HCT116 (cell line): ENCODE data around the gene VANGL2. TPM values are rescaled to one million over a fixed set of nuclear protein-coding genes. Genes with fewer than 3 reads are reported as not detected.

Source experiments
- ATAC-seq: fragments of 200-7000 bp; cut with Tn5 transposase; 2 replicates; pipeline ENCODE4 v1.9.1; 2020; ENCODE audit warnings: mild to moderate bottlenecking, moderate library complexity
- BruUV-seq: library from RNA; stranded (reverse); fragments of 400-500 nt; replicated peaks from 2 replicates; lab custom pipeline; 2021; lab: Mats Ljungman, UMichigan
- CTCF ChIA-PET: fragments of 300-600 bp; sonication (Branson Sonifier 250); formaldehyde crosslinking; loops from one replicate; lab custom pipeline; 2021; ENCODE audit warnings: antibody characterized with exemption; lab: Charles Lee
- POLR2A ChIA-PET: fragments of 300-600, 350-600 bp; sonication (Branson Sonifier 250); formaldehyde crosslinking; loops from one replicate; lab custom pipeline; 2021; ENCODE audit warnings: antibody characterized with exemption; lab: Charles Lee
- RAD21 ChIA-PET, 2 experiments: fragments of 300-600 bp; sonication (Branson Sonifier 250); formaldehyde crosslinking; loops; one replicate each; lab custom pipeline; 2023; ENCODE audit warnings: low total read pairs in 2 of 2; ENCODE audit not compliant: uncharacterized antibody in 2 of 2, unreplicated experiment in 2 of 2, low non-redundant PET in 1 of 2; lab: Charles Lee
- DNase-seq: peaks from one replicate; pipeline ENCODE4 v3.0.0-alpha.2; 2010; ENCODE audit warnings: low read depth, low spot score
- H2AFZ ChIP-seq: fragments of 200-600 bp; shearing (Covaris generic), sonication (generic); 2 replicates; pipeline ENCODE4 v1.6.1; 2017; ENCODE audit warnings: low read depth, mixed run types, mixed read lengths, antibody characterized with exemption, low read length; ENCODE audit not compliant: poor library complexity, severe bottlenecking
- H3K27ac ChIP-seq: 2 replicates; pipeline ENCODE4 v1.5.1; 2012; ENCODE audit warnings: low read depth, low read length
- H3K27me3 ChIP-seq: fragments of 200-600 bp; sonication (generic); 2 replicates; pipeline ENCODE4 v1.6.1; 2016; ENCODE audit warnings: mixed run types, low read length, mixed read lengths; ENCODE audit not compliant: insufficient read depth
- H3K36me3 ChIP-seq, 2 experiments: fragments of 200-500 bp in 1 of 2; fragments of 200-600 bp in 1 of 2; sonication (Bioruptor generic) in 1 of 2; sonication (generic) in 1 of 2; 2 replicates each; pipeline versions ENCODE4 v1.5.1 to v1.6.1; 2014 to 2016; ENCODE audit warnings: low read length in 2 of 2, inconsistent platforms in 1 of 2, mixed read lengths in 1 of 2, mixed run types in 1 of 2; ENCODE audit not compliant: insufficient read depth in 2 of 2, control insufficient read depth in 1 of 2
- H3K4me1 ChIP-seq, 2 experiments: fragments of 200-600 bp in 1 of 2; sonication (generic) in 1 of 2; 2 replicates each; pipeline versions ENCODE4 v1.5.1 to v1.6.1; 2012 to 2017; ENCODE audit warnings: low read length in 2 of 2, inconsistent platforms in 1 of 2, mild to moderate bottlenecking in 1 of 2, mixed read lengths in 1 of 2, mixed run types in 1 of 2, moderate library complexity in 1 of 2; ENCODE audit not compliant: insufficient read depth in 2 of 2, control insufficient read depth in 1 of 2
- H3K4me2 ChIP-seq: fragments of 200-600 bp; sonication (generic); 2 replicates; pipeline ENCODE4 v1.6.1; 2017; ENCODE audit warnings: mixed run types, low read length, mixed read lengths
- H3K4me3 ChIP-seq, 2 experiments: fragments of 200-600 bp in 1 of 2; sonication (generic) in 1 of 2; replicated peaks in 1 of 2; 2 replicates each; pipeline ENCODE4 v1.5.1; 2011 to 2016; ENCODE audit warnings: low read length in 2 of 2, control low read depth in 1 of 2, low read depth in 1 of 2, mild to moderate bottlenecking in 1 of 2, mixed read lengths in 1 of 2, mixed run types in 1 of 2
- H3K79me2 ChIP-seq: fragments of 200-600 bp; sonication (generic); 2 replicates; pipeline ENCODE4 v1.6.1; 2017; ENCODE audit warnings: mild to moderate bottlenecking, mixed run types, low read length, moderate library complexity, mixed read lengths; ENCODE audit not compliant: insufficient read depth
- H3K9ac ChIP-seq: fragments of 200-600 bp; sonication (generic); 2 replicates; pipeline ENCODE4 v1.6.1; 2016; ENCODE audit warnings: low read length, mixed read lengths
- H3K9me2 ChIP-seq: fragments of 200-600 bp; sonication (generic), shearing (Covaris generic); 2 replicates; pipeline ENCODE4 v1.6.1; 2017; ENCODE audit warnings: mixed run types, mild to moderate bottlenecking, moderate library complexity; ENCODE audit not compliant: insufficient read depth
- H3K9me3 ChIP-seq, 2 experiments: fragments of 200-500 bp in 1 of 2; fragments of 200-600 bp in 1 of 2; sonication (Bioruptor generic) in 1 of 2; sonication (generic) in 1 of 2; 2 replicates each; pipeline ENCODE4 v1.6.1; 2014 to 2017; ENCODE audit warnings: low read length in 2 of 2, mixed read lengths in 2 of 2, inconsistent platforms in 1 of 2, low read depth in 1 of 2, mild to moderate bottlenecking in 1 of 2, mixed run types in 1 of 2, moderate library complexity in 1 of 2; ENCODE audit not compliant: control insufficient read depth in 1 of 2, insufficient read depth in 1 of 2
- H4K20me1 ChIP-seq: fragments of 200-600 bp; sonication (generic), shearing (Covaris generic); 2 replicates; pipeline ENCODE4 v1.6.1; 2017; ENCODE audit warnings: mixed run types, mild to moderate bottlenecking, moderate library complexity; ENCODE audit not compliant: insufficient read depth
- CTCF ChIP-seq, 3 experiments: fragments of 200-600 bp in 1 of 3; sonication (generic) in 1 of 3; IDR thresholded peaks in 2 of 3; conservative IDR thresholded peaks in 1 of 3; 2 replicates each; pipeline ENCODE4 v1.5.1; 2012 to 2017; ENCODE audit warnings: low read depth in 2 of 3, low read length in 2 of 3, antibody characterized with exemption in 1 of 3, borderline replicate concordance in 1 of 3, control low read depth in 1 of 3, mild to moderate bottlenecking in 1 of 3, mixed read lengths in 1 of 3, mixed run types in 1 of 3, moderate library complexity in 1 of 3; ENCODE audit not compliant: insufficient read depth in 1 of 3
- RAD21 ChIP-seq: IDR thresholded peaks from 2 replicates; pipeline ENCODE4 v1.6.1; 2012; ENCODE audit warnings: low read depth, mild to moderate bottlenecking
- REST ChIP-seq: IDR thresholded peaks from 2 replicates; pipeline ENCODE4 v1.6.1; 2012; ENCODE audit warnings: low read depth
- SRF ChIP-seq: IDR thresholded peaks from 2 replicates; pipeline ENCODE4 v1.6.1; 2012; ENCODE audit warnings: low read depth
- intact Hi-C: fragments of 100-400 bp; cut with micrococcal nuclease; formaldehyde crosslinking; loops from 2 replicates; pipeline ENCODE4 v1.10.0; 2022
- total RNA-seq: library from RNA; stranded (reverse); gene quantifications from one replicate; pipeline ENCODE4 v1.2.1, GENCODE V29; 2021; ENCODE audit not compliant: unreplicated experiment

Gene VANGL2
- total RNA-seq, 1 experiment from 2014 or later = 1.1 TPM

GRCh38 chr1:160376525-160377131, 23.7 kb upstream of the VANGL2 start:
- no peak overlapping the region for H3K4me2 ChIP-seq
- ATAC-seq = peak; percentile 92
- H3K4me3 ChIP-seq = no peak overlapping the region
- H3K79me2 ChIP-seq = no peaks in the 10 kb centered on the region
- no peaks in the 10 kb centered on the region for H3K9me2 ChIP-seq
- CTCF ChIA-PET = interaction anchor here (0.6 to 5.8 kb wide), 32 partner anchors 10 to 596 kb away, joined by 3 to 51 read pairs (median 6); partner anchors contain the start of genes DCAF8, DUSP23, IGSF8 and NHLH1
- H2AFZ ChIP-seq = no peak overlapping the region
- H3K27me3 ChIP-seq = no peaks in the 10 kb centered on the region
- H3K9ac ChIP-seq = no peak overlapping the region
- peak; percentile 89 to 96 (median 92) for TF ChIP-seq CTCF (IDR thresholded peaks at IDR 0.05 in 2 of 3, conservative IDR thresholded peaks at IDR 0.05 in 1 of 3; ENCODE audit: borderline replicate concordance in 1 of 3, insufficient read depth in 1 of 3, low read depth in 2 of 3, low read length in 2 of 3)
- no peak for TF ChIP-seq SRF
- peak; percentile 96 for TF ChIP-seq RAD21
- intact Hi-C loops = loop anchor here (1.0 to 5.0 kb wide), 3 partner anchors 40 to 275 kb away; partner anchors contain the start of gene CASQ1
- no TSS peak for BruUV-seq
- no peaks in the 10 kb centered on the region for H3K36me3 ChIP-seq
- RAD21 ChIA-PET = interaction anchor here (0.7 to 1.7 kb wide), 13 partner anchors 32 to 330 kb away, joined by 3 to 8 read pairs (median 4); no protein-coding TSS in a partner anchor
- H3K27ac ChIP-seq = no peak overlapping the region
- no peaks in the 10 kb centered on the region for H3K9me3 ChIP-seq
- peaks cover 0 to 8% of the 10 kb centered on the region in 2 experiments; a peak in 1 of 4 replicates for H3K4me1 ChIP-seq
- POLR2A ChIA-PET = no interaction called here
- DNase-seq = peak; percentile 61
- H4K20me1 ChIP-seq = no peaks in the 10 kb centered on the region

- no peaks in the 10 kb centered on the region for H3K36me3 ChIP-seq
- no peak overlapping the region for H3K4me3 ChIP-seq
- DNase-seq (no peak), ATAC-seq (no peak)
- H3K27ac ChIP-seq = no peak overlapping the region
- BruUV-seq = no TSS peak
- no peak overlapping the region for H3K9ac ChIP-seq
- no peak for TF ChIP-seq REST
- no peaks in the 10 kb centered on the region for H4K20me1 ChIP-seq
- no peaks in the 10 kb centered on the region for H3K9me3 ChIP-seq
- no peaks in the 10 kb centered on the region for H3K79me2 ChIP-seq
- intact Hi-C loops = loop anchor here (2.0 to 5.0 kb wide), 2 partner anchors 39 to 185 kb away; partner anchors contain the start of gene CASQ1
- ChIA-PET CTCF (interaction anchor here (0.7 to 5.8 kb wide), 13 partner anchors 12 to 370 kb away, joined by 3 to 51 read pairs (median 8); partner anchors contain the start of gene IGSF8), POLR2A (no interaction called here), RAD21 (interaction anchor here (1.2 to 1.7 kb wide), 4 partner anchors 39 to 276 kb away, joined by 3 to 8 read pairs (median 4); no protein-coding TSS in a partner anchor)
- H3K9me2 ChIP-seq = no peaks in the 10 kb centered on the region
- peaks cover 0 to 8% of the 10 kb centered on the region in 2 experiments; a peak in 1 of 4 replicates for H3K4me1 ChIP-seq
- H3K27me3 ChIP-seq = no peaks in the 10 kb centered on the region
- no peak overlapping the region for H2AFZ ChIP-seq
- H3K4me2 ChIP-seq = no peak overlapping the region
Measured at GRCh38 chr1:160377585-160378206, 22.7 kb upstream of the VANGL2 start.
